GM23338 (cell line): ENCODE data around the gene TLCD5. TPM values are rescaled to one million over a fixed set of nuclear protein-coding genes. Genes with fewer than 3 reads are reported as not detected.

Experiments used
- ATAC-seq: fragments of 200-7000 bp; cut with Tn5 transposase; 3 replicates; pipeline ENCODE4 v1.9.1; 2020
- DNase-seq: peaks from one replicate; pipeline ENCODE4 v3.0.0-alpha.2; 2015; ENCODE audit warnings: low spot score
- H2AFZ ChIP-seq: fragments of 200-600 bp; sonication (generic); 2 replicates; pipeline ENCODE4 v1.8.0; 2016; ENCODE audit warnings: antibody characterized with exemption, mild to moderate bottlenecking, moderate library complexity
- H3F3A ChIP-seq: fragments of 200-600 bp; sonication (generic); replicated peaks from 2 replicates; pipeline ENCODE4 v1.8.0; 2017; ENCODE audit warnings: antibody characterized with exemption, mixed run types, low read depth
- H3K27ac ChIP-seq: fragments of 200-600 bp; sonication (generic); 2 replicates; pipeline ENCODE4 v1.6.1; 2016; ENCODE audit warnings: low read depth
- H3K27me3 ChIP-seq: fragments of 200-600 bp; sonication (generic); 2 replicates; pipeline ENCODE4 v1.8.0; 2016; ENCODE audit warnings: mild to moderate bottlenecking, mixed run types, moderate library complexity; ENCODE audit not compliant: insufficient read depth
- H3K36me3 ChIP-seq: fragments of 200-600 bp; sonication (generic); 2 replicates; pipeline ENCODE4 v1.8.0; 2016; ENCODE audit warnings: mild to moderate bottlenecking; ENCODE audit not compliant: insufficient read depth
- H3K4me1 ChIP-seq: fragments of 200-600 bp; sonication (generic); 2 replicates; pipeline ENCODE4 v1.8.0; 2016; ENCODE audit warnings: mild to moderate bottlenecking, moderate library complexity; ENCODE audit not compliant: insufficient read depth
- H3K4me2 ChIP-seq: fragments of 200-600 bp; sonication (generic); 2 replicates; pipeline ENCODE4 v1.7.1; 2017; ENCODE audit warnings: mixed run types
- H3K4me3 ChIP-seq: fragments of 200-600 bp; sonication (generic); 2 replicates; pipeline ENCODE4 v1.6.1; 2016; ENCODE audit warnings: mixed run types
- H3K79me2 ChIP-seq: fragments of 200-600 bp; sonication (generic); replicated peaks from 2 replicates; pipeline ENCODE4 v1.8.0; 2017; ENCODE audit warnings: mild to moderate bottlenecking; ENCODE audit not compliant: insufficient read depth
- H3K9me2 ChIP-seq: fragments of 200-600 bp; sonication (generic); 2 replicates; pipeline ENCODE4 v1.8.0; 2017; ENCODE audit not compliant: insufficient read depth
- H4K20me1 ChIP-seq: fragments of 200-600 bp; sonication (generic); replicated peaks from 2 replicates; pipeline ENCODE4 v1.8.0; 2017; ENCODE audit warnings: mild to moderate bottlenecking; ENCODE audit not compliant: insufficient read depth
- H3K27ac Mint-ChIP-seq: 2 replicates; pipeline ENCODE4 v1.8.0; 2020; ENCODE audit warnings: inconsistent platforms, mild to moderate bottlenecking, moderate library complexity, mixed read lengths
- H3K27me3 Mint-ChIP-seq: 3 replicates; pipeline ENCODE4 v1.8.0; 2022; ENCODE audit warnings: low read depth, mild to moderate bottlenecking, moderate library complexity, mixed read lengths, inconsistent platforms; ENCODE audit not compliant: insufficient read depth, poor library complexity
- H3K36me3 Mint-ChIP-seq: 3 replicates; pipeline ENCODE4 v1.8.0; 2021; ENCODE audit warnings: low read depth, mild to moderate bottlenecking, inconsistent platforms, moderate library complexity, mixed read lengths
- H3K4me1 Mint-ChIP-seq: 3 replicates; pipeline ENCODE4 v1.8.0; 2020; ENCODE audit warnings: mild to moderate bottlenecking, inconsistent platforms, mixed read lengths
- H3K4me3 Mint-ChIP-seq: 3 replicates; pipeline ENCODE4 v1.8.0; 2021; ENCODE audit warnings: moderate library complexity, mild to moderate bottlenecking, inconsistent platforms, mixed read lengths
- H3K9me3 Mint-ChIP-seq: 3 replicates; pipeline ENCODE4 v1.8.0; 2020; ENCODE audit warnings: moderate library complexity, mild to moderate bottlenecking, inconsistent platforms, mixed read lengths
- CREB1 ChIP-seq: fragments of 250-450 bp; sonication (Bioruptor Pico); IDR thresholded peaks from 2 replicates; pipeline ENCODE4 v1.5.0; 2020; ENCODE audit warnings: low read depth, mild to moderate bottlenecking, moderate library complexity
- EZH2 ChIP-seq: fragments of 200-600 bp; sonication (generic); IDR thresholded peaks from one replicate; pipeline ENCODE4 v1.8.0; 2017; ENCODE audit warnings: antibody characterized with exemption, mild to moderate bottlenecking, low read depth; ENCODE audit not compliant: unreplicated experiment
- JUNB ChIP-seq: IDR thresholded peaks from one replicate; pipeline ENCODE4 v1.6.1; 2016; ENCODE audit warnings: antibody characterized with exemption; ENCODE audit not compliant: unreplicated experiment
- NANOG ChIP-seq: IDR thresholded peaks from 2 replicates; pipeline ENCODE4 v1.6.1; 2016; ENCODE audit warnings: antibody characterized with exemption, borderline replicate concordance
- POLR2AphosphoS5 ChIP-seq: IDR thresholded peaks from 2 replicates; pipeline ENCODE4 v1.6.1; 2016; ENCODE audit warnings: antibody characterized with exemption, low read depth
- STAT1 ChIP-seq: IDR thresholded peaks from one replicate; pipeline ENCODE4 v1.6.1; 2016; ENCODE audit warnings: antibody characterized with exemption; ENCODE audit not compliant: unreplicated experiment
- ZNF114 ChIP-seq: fragments of 250-450 bp; sonication (Bioruptor Pico); IDR thresholded peaks from 2 replicates; pipeline ENCODE4 v1.5.0; 2020; ENCODE audit warnings: mild to moderate bottlenecking, moderate library complexity
- ZNF331 ChIP-seq: fragments of 250-450 bp; sonication (Bioruptor Pico); IDR thresholded peaks from 2 replicates; pipeline ENCODE4 v1.5.0; 2020; ENCODE audit warnings: low read depth, mild to moderate bottlenecking, moderate library complexity
- polyA plus RNA-seq: library from polyadenylated mRNA; unstranded; fragments of >200 nt; fragmentation: Nextera tagmentation; extraction: Ambion mirVana; gene quantifications from 2 replicates; pipeline ENCODE4 v1.2.1, GENCODE V29; 2016
- total RNA-seq: library from RNA; depleted of rRNA; stranded (reverse); fragments of >200 nt; shearing (Covaris generic); gene quantifications from 2 replicates; pipeline ENCODE4 v1.2.3, GENCODE V29; 2014
- TF ChIP-seq, protein P1 (sequence below): IDR thresholded peaks from one replicate; pipeline ENCODE4 v1.6.1; 2018; ENCODE audit warnings: antibody characterized with exemption; ENCODE audit not compliant: unreplicated experiment
- TF ChIP-seq, protein P2 (sequence below): IDR thresholded peaks from 2 replicates; pipeline ENCODE4 v1.6.1; 2016; ENCODE audit warnings: antibody characterized with exemption
- TF ChIP-seq, protein P3 (sequence below), 2 experiments: fragments of 200-600 bp in 1 of 2; sonication (generic) in 1 of 2; conservative IDR thresholded peaks; 2 replicates each; pipeline versions ENCODE4 v1.5.1 to v1.6.1; 2016 to 2017; ENCODE audit warnings: antibody characterized with exemption in 2 of 2, low read depth in 2 of 2, mild to moderate bottlenecking in 2 of 2, moderate library complexity in 1 of 2

TLCD5 gene
- total and polyA plus RNA-seq, 2 experiments from 2014 or later, result 5.2 to 10.0 TPM

DNA sequence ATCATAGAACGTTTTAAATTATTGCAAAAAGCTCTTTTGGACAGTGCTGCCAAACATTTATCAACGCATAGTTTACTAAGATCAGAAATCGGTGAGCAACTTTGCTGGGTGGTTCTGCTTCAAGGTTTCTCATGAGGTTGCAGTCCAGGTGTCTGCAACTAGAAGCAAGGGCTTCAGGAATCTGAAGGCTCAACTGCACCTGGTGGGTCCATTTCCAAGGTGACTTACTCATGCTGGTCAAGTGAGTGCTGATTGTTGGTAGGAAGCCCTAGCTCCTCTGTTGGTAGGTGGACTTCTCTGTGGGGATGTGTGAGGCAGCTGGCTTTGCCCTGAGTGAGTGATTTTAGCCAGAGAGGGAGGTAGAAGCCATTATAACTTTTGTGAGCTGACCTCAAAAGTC is 33.6 kb downstream of the TLCD5 start:
- H3K4me3 ChIP-seq, result no peak overlapping the region
- H3F3A ChIP-seq, result no peaks in the 10 kb centered on the region
- H3K27me3 Mint-ChIP-seq, result no peaks in the 10 kb centered on the region
- no peak overlapping the region for H3K4me3 Mint-ChIP-seq
- H2AFZ ChIP-seq, result no peak overlapping the region
- H3K36me3 Mint-ChIP-seq, result peaks cover 11% of the 10 kb centered on the region; the same call in 2 of the 3 replicates
- no peak overlapping the region for H3K4me2 ChIP-seq
- H3K36me3 ChIP-seq, result no peaks in the 10 kb centered on the region
- peaks cover 94% of the 10 kb centered on the region for H3K79me2 ChIP-seq
- no peak overlapping the region for H3K27ac ChIP-seq
- DNase-seq (no peak), ATAC-seq (no peak)
- H4K20me1 ChIP-seq, result peaks cover 10% of the 10 kb centered on the region; the same call in 1 of the 2 replicates
- no peak overlapping the region for H3K27ac Mint-ChIP-seq
- no peaks in the 10 kb centered on the region for H3K4me1 ChIP-seq
- H3K9me2 ChIP-seq, result no peaks in the 10 kb centered on the region
- peaks cover 7% of the 10 kb centered on the region; the same call in 2 of the 3 replicates for H3K9me3 Mint-ChIP-seq
- peaks cover 15% of the 10 kb centered on the region for H3K4me1 Mint-ChIP-seq
- TF ChIP-seq STAT1, result no peak
- no peak for TF ChIP-seq POLR2AphosphoS5
- TF ChIP-seq CREB1 (CRISPR knock-in tag), result no peak
- no peak for TF ChIP-seq ZNF331 (CRISPR knock-in tag)
- no peaks in the 10 kb centered on the region for H3K27me3 ChIP-seq

DNA sequence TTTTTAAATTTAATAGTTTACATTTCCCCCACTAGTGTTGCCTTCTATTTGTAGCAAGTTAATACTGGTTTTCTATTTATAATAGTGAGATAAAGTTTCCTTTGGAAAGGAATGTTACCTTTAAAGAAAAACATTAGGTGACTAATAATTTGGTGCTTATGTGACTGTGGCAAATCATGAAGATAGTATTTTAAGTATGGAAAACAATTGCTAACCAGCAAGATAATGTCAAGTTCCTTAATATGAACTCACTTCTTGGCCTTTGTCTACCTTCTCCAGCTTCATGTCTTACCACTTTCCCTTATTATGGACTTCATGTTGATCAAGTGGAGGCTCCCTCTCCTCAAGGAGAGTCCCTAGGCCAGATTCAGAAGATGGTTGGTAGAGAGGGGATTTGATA is 38.3 kb downstream of the TLCD5 start:
- Mint-ChIP-seq H3K36me3 (peaks cover 11% of the 10 kb centered on the region; the same call in 2 of the 3 replicates), H3K27me3 (no peaks in the 10 kb centered on the region), H3K4me3 (no peak overlapping the region), H3K9me3 (peaks cover 7% of the 10 kb centered on the region; the same call in 2 of the 3 replicates), H3K27ac (no peak overlapping the region), H3K4me1 (no peaks in the 10 kb centered on the region)
- peaks cover 15% of the 10 kb centered on the region; the same call in 1 of the 2 replicates for H4K20me1 ChIP-seq
- TF ChIP-seq POLR2AphosphoS5 (no peak), ZNF114 (CRISPR knock-in tag) (no peak), NANOG (no peak), ZNF331 (CRISPR knock-in tag) (no peak), JUNB (no peak), EZH2 (no peak)
- TF ChIP-seq, protein P1, sequence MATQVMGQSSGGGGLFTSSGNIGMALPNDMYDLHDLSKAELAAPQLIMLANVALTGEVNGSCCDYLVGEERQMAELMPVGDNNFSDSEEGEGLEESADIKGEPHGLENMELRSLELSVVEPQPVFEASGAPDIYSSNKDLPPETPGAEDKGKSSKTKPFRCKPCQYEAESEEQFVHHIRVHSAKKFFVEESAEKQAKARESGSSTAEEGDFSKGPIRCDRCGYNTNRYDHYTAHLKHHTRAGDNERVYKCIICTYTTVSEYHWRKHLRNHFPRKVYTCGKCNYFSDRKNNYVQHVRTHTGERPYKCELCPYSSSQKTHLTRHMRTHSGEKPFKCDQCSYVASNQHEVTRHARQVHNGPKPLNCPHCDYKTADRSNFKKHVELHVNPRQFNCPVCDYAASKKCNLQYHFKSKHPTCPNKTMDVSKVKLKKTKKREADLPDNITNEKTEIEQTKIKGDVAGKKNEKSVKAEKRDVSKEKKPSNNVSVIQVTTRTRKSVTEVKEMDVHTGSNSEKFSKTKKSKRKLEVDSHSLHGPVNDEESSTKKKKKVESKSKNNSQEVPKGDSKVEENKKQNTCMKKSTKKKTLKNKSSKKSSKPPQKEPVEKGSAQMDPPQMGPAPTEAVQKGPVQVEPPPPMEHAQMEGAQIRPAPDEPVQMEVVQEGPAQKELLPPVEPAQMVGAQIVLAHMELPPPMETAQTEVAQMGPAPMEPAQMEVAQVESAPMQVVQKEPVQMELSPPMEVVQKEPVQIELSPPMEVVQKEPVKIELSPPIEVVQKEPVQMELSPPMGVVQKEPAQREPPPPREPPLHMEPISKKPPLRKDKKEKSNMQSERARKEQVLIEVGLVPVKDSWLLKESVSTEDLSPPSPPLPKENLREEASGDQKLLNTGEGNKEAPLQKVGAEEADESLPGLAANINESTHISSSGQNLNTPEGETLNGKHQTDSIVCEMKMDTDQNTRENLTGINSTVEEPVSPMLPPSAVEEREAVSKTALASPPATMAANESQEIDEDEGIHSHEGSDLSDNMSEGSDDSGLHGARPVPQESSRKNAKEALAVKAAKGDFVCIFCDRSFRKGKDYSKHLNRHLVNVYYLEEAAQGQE, result no peak
- TF ChIP-seq, protein P2, sequence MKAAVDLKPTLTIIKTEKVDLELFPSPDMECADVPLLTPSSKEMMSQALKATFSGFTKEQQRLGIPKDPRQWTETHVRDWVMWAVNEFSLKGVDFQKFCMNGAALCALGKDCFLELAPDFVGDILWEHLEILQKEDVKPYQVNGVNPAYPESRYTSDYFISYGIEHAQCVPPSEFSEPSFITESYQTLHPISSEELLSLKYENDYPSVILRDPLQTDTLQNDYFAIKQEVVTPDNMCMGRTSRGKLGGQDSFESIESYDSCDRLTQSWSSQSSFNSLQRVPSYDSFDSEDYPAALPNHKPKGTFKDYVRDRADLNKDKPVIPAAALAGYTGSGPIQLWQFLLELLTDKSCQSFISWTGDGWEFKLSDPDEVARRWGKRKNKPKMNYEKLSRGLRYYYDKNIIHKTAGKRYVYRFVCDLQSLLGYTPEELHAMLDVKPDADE, result no peak
- TF ChIP-seq, protein P3, sequence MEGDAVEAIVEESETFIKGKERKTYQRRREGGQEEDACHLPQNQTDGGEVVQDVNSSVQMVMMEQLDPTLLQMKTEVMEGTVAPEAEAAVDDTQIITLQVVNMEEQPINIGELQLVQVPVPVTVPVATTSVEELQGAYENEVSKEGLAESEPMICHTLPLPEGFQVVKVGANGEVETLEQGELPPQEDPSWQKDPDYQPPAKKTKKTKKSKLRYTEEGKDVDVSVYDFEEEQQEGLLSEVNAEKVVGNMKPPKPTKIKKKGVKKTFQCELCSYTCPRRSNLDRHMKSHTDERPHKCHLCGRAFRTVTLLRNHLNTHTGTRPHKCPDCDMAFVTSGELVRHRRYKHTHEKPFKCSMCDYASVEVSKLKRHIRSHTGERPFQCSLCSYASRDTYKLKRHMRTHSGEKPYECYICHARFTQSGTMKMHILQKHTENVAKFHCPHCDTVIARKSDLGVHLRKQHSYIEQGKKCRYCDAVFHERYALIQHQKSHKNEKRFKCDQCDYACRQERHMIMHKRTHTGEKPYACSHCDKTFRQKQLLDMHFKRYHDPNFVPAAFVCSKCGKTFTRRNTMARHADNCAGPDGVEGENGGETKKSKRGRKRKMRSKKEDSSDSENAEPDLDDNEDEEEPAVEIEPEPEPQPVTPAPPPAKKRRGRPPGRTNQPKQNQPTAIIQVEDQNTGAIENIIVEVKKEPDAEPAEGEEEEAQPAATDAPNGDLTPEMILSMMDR (conservative IDR thresholded peaks at IDR 0.05; ENCODE audit: low read depth in 2 of 2), result no peak
- H3K27ac ChIP-seq, result no peak overlapping the region
- H3K4me3 ChIP-seq, result no peak overlapping the region
- no peaks in the 10 kb centered on the region for H3F3A ChIP-seq
- ATAC-seq (no peak), DNase-seq (no peak)
- peaks cover 88% of the 10 kb centered on the region for H3K79me2 ChIP-seq
- H3K36me3 ChIP-seq, result no peaks in the 10 kb centered on the region
- no peaks in the 10 kb centered on the region for H3K27me3 ChIP-seq
- no peaks in the 10 kb centered on the region for H3K9me2 ChIP-seq
- no peaks in the 10 kb centered on the region for H3K4me1 ChIP-seq
- no peak overlapping the region for H2AFZ ChIP-seq
- H3K4me2 ChIP-seq, result no peak overlapping the region
